CD4-positive, alpha-beta T cell treated with Interleukin-15 for 4 hours (primary cell): Measurements from ENCODE around the gene SUFU.
"Not testable (repeated sequence)": the region's sequence is repeated elsewhere in the genome, so short reads cannot be mapped to it uniquely, and the experiment has no call there.

ENCODE experiments used
- DNase-seq: peaks from one replicate; pipeline ENCODE4 v3.0.0-alpha.2; 2020; ENCODE audit warnings: low spot score

The SUFU gene

DNA sequence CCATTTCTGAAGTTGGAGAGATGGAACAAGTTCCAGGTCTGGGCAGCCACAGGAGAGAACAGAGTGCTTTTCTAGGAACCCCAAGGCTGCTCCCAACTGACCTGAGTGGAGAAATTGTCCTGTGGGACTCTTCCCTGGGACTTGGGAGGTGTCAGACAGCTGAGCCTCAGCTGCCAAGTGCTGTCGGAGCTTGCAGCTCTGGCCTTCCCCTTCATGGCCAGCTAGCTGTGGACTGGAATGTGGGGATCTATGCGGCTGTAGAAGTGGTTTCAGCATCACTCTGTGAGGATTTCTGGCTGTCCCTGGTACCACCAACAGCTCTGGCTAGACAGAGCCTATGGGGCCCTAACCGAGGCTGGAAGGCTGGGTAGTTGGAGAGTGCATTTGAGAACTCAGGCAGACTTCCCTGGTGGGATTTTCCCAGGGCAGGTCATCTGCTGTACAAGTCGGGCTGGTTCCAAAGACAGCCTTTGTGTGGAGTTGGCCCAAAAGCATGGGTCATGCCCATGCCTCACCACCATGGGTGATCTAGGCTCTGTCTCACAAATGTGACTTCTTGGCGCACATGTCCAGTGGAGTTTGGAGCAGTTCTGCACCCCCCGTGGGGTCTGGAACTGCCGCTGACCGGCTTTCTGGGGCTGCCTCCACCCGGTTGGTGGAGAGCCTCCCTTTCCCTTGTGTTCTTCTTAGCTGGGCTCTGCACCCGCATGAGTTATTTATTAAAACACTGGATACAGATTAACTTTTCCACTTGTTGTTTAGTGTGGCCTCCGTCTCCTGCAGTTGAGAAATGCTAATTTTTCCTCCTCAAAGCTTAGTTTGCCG is 10.9 kb downstream of the SUFU start:
- DNase-seq = no peak

DNA sequence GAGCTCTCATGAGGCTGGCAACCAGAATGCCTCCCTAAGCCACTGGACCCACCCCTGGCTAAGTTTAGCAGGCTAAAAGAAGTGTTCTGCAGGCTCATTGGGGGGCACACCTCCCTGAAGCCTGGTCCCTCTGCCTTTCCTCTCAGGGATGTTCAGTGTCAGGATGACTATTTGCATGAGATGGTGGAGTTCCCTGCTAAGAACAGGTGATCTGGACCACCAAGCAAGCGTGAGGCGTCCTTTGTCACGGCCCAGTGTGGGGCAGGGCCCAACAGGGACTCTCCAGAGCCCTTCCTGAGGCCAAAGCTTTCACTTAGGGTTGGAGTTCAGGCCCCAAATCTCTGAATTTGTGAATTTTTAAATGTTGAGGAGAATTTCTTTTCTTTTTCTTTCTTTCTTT is 12.0 kb downstream of the SUFU start:
- no peak for DNase-seq

DNA sequence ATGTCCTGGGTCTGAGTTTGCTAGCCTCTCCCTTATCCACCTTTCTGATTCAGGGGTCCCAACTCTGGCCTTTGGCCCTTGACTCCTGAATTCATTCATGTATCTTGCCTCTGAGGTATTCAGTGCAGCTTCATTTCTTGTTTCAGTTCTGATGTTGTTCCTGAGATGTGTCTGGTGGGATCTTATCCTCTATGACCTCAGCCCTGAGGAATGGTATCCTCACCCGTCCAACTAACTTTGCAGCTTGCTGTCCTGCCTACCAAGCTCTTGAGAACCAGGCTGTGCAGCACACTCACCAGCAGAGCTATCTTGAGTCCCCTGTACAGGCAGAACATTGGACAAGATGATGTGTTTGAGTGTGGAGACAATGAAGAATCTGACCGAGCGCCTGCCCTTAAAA is 13.8 kb downstream of the SUFU start:
- DNase-seq = no peak

DNA sequence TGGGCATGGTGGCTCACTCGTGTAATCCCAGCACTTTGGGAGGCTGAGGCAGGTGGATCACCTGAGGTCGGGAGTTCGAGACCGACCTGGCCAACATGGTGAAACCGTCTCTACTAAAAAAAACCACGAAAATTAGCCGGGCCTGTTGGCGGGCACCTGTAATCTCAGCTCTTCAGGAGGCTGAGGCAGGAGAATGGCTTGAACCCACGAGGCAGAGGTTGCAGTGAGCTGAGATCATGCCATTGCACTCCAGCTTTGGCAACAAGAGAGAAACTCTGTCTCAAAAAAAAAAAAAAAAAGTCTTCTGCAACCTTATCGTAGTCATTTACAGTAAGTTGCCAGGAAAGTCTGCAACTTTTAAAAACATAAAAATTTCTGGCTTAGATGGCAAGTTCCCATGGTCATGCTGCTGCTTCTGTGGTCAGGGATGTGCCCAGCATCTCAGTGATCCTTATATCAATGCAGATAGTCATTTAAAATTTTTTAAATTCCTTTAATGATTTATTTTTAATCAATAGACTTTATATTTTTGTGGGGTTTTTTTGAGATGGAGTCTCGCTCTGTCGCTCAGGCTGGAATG is 15.6 kb downstream of the SUFU start:
- no peak for DNase-seq

DNA sequence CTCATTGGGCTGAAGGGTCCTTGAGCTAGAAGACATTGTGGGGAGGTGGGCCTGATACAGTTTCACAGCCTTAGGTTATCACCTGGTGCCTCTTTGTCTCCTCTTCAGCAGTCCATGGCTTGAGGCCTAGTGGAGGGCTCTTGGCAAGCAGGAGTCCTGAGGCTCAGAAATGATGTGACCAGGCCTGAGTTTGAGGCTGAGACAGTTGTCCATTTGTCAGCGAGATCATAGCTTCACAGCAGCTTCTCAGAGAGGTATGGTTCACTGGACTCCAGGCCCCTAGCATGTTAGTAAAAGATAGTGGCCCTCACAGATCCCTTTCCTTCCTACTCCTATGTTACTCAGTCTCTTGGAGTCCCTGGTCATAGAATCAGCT is 19.1 kb downstream of the SUFU start:
- DNase-seq = no peak

DNA sequence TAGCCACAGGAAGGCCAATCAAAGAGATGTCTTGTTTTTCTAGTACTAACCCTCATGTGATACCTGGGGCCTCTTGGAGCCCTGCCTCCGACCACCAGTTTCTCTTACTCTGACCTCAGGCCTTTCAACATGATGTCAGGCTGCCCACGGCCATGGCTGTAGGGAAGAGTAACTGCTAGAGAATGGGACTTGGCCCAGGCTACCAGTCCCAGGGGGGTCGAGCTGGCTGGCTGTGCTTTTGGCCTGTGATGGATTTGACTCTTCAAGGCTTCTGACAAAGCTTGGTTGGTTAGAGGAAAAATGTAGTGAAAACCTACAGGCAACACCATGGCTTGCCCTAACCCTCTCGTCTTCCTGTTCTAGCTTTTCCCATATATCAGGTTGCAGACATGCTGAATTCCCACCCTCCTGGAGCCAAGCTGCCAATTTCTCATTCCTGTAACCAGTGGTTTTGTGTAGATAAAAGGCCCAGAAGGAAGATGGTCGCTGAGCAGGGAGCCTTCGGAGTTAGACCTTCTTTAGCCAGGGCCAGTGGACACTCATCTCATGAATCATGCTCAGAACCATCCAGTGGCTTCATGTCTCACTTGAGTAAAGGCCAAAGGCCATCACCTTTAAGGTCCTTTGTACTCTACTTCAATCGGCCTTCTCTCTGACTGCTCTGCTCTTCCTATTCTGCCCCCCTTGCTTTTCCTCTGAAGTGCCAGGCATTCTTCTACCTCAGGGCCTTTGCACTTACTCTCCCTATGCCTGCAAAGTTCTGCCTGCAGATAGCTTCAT is 19.7 kb downstream of the SUFU start:
- DNase-seq = no peak

DNA sequence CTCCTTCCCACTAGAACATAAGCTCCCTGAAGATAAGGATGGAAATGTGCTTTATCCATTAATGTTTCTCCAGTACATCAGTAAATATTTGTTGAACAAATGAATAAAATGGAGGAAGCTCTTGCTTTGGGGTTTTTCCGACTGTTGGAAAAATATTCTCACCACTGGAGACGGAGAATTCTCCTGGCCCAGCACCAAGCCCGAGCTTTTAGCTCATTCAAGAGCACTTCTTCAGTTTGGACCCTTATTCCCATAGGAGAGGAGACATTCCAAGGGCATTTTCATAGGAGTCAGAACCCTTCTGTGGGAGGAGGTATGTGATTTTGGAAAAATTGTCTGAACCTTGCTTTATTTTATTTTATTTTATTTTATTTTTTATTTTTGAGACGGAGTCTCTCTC is 21.0 kb downstream of the SUFU start:
- no peak for DNase-seq

DNA sequence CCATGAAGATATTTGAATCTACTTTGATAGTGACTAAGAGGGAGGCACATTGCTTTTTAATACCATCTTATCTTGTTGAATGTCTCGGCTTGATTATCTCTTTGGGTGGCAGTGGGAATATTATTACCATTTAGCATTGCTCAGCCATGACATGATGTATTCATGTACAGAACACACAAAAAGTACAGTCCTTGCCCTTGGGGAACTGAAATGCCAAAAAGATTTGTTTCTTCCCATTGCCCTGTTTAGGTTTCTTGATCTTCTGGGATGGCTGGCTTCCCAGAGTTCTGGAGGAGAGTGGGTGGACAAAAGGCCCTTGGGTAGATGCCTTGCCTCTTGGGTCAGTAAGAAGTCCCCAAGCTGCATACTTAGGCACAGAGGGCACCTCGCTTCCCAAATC is 23.8 kb downstream of the SUFU start:
- no peak for DNase-seq

DNA sequence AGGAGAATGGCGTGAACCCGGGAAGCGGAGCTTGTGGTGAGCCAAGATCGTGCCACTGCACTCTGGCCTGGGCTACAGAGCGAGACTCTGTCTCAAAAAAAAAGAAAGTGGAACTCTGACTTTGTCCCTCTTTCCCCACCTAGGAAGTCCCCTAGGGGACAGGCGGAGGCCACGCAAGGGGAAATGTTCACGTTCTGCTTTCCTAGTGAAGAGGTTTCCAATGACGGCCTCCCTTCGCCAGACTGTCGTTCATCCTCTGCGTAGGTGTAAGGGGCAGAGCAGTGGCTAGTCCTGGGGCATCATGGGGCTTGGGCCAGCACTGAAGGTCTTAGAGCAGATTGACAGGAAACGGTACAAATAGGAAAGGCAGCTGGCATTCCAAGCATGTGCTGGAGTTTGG is 30.6 kb downstream of the SUFU start:
- DNase-seq = no peak

DNA sequence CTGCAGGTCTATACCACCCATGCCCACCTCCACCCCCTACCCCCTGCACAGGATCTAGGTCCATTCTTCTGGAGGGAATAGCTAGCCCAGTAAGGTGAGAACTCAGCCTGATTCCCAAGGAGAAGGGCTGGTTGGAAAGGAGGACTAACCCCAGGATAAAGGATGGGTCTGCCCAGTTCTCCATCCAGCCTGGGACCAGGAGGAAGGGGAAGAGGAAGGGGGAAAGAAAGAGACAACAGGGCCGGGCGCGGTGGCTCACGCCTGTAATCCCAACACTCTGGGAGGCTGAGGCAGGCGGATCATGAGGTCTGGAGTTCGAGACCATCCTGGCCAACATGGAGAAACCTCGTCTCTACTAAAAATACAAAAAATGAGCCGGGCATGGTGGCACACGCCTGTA is 31.2 kb downstream of the SUFU start:
- not testable (repeated sequence) for DNase-seq

DNA sequence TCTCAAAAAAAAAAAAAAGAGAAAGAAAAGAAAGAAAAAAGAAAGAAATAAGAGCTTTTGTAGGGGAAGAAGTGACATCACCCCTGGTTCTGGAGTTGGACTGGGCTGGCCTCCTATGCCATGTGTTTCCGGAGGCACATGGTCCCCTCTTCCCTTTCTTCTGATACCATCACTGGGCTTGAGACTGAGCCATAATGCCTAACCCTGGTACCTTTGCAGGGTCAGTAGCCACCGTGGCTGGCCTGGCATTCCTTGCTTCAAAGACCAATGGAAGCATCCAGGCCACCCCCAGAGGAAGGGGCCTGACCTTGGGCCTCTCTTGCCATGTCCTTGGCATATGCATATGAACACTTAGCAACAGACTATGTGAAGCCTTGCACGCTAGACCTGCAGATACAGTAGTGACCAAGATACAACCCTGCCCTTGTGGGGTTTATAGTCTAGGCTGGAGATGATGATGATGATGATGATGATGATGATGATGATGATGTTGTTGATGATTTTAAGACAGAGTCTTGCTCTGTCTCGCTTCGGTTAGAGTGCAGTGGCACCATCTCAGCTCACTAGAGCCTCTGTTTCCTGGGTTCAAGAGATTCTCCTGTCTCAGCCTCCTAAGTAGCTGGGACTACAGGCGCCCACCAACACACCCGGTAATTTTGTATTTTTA is 31.8 kb downstream of the SUFU start:
- no peak for DNase-seq

DNA sequence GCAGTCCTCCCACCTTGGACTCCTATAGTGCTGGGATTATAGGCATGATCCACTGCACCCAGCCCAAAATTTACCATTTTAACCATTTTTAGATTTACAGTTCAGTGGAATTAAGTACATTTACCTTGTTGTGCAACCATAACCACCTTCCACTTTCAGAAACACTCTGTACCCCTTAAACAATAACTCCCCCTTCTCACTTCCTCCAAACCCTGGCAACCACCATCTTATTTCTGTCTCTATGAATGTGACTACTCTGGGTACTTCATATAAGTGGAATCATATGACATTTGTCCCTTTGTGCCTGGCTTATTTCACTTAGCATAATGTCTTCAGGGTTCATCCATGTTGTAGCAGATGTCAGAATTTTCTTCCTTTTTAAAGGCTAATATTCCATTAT is 33.6 kb downstream of the SUFU start:
- DNase-seq = no peak

DNA sequence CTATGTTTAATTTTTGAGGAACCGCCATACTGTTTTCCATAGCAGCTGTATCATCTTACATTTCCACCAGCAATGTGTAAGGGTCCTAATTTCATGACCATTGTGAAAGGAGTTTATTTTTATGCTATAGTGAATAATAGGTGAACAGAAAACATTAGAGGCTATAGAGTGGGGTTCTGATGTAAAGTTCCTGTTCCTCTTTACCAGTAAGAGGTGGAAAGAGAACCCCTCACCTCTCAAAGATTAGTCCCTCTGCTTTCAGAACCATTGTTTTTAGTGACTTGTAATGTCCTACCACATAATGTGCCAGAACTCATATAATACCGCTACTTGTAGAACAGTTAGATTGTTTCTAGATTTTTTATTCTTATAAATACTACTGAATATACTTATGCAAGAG is 34.2 kb downstream of the SUFU start:
- no peak for DNase-seq

DNA sequence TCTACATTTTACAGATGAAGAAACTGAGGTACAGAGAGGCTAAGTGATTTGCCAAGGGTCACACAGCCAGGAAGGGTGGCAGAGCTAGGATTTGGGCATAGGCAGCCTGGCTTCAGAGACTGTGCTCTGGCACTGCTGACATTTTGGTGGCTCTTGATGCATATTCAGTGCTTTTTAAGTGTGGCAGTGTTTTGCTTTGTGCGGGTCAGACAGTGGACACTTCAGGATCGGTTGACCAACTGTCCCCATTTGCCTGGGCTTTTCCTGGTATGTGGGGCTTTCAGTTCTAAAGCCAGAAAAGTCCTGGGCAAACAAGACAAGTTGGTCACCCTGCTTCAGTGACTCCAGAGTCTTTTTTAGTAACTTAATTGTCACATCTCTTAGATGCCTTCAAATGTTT is 35.0 kb downstream of the SUFU start:
- no peak for DNase-seq

DNA sequence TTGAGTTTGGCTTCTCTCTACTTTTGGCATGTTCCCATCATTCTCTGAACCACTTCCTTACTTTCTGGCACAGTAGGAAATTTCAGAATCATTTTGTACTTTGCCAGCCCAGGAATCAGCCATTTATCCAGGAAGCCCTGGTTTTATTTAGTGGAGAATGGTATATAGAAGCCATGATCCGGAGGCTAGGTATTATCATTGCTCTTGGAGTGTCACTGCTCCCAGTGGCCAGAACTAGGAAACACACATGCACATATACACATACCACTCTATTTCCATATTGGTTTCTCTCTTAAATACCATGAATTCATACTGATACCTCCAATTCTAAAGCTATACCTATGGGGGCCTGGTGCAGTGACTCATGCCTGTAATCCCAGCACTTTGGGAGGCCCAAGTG is 36.3 kb downstream of the SUFU start:
- DNase-seq = no peak

DNA sequence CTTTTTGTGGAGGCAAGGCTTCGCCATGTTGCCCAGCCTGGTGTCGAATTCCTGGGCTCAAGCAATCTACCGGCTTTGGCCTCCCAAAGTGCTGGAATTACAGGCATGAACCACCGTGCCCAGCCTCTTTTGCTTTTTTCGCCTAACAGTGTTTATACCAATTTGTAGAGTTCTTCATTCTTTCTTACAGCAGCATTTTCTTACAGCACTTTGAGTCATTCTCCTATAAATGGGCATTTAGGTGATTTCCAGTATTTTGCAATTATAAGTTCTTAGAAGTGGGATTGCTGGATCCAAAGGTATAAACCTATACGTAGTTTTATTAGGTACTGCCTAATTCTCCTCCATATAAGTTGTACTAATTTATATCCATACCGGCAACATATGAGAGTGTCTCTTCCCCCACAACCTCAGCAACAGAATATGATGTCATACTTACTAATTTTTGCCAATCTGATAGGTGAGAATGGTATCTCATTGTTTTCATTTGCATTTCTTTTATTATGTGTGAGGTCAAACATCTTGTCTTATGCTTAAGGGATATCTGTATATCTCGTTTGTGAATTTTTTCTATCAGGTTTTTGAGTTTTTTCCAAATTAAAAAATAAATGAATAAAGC is 39.1 kb downstream of the SUFU start:
- no peak for DNase-seq

DNA sequence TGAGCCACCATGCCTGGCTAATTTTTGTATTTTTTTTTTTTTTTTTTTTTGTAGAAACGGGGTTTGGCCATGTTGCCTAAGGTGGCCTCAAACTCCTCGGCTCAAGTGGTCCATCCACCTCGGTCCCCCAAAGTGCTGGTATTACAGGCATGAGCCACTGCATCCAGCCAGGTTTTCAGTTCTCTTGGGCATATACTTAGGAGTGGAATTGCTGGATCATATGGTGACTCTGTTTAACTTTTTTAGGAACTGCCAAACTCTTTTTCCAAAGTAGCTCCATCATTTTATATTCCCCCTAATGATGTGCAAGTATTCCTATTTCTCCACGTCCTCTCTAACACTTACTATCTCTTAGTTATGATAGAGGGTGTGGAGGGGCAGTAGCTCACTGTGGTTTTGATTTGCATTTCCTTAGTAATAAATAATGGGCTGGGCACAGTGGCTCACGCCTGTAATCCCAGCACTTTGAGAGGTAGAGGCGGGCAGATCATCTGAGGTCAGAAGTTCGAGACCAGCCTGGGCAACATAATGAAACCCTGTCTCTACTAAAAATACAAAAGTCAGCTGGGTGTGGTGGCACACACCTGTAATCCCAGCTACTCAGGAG is 41.6 kb downstream of the SUFU start:
- no peak for DNase-seq

DNA sequence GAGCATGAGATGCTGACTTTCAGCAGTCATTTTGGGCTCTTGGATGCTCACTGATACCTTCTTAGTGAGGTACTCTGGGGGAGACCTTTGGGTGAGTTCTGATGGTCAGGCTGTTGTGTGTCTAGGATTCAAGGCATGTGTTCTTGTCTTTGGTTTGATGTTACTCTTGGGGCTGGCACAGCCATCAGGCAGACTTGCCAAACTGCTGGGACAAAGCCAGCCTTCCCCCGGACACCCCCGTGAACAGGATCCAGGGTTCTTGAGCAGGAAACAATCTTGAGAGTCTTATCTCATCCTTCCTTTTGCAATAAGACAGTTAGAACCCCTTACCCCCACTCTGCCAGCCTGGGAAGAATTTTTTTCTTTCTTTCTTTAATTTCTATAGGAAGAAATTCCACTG is 42.2 kb downstream of the SUFU start:
- DNase-seq = no peak

DNA sequence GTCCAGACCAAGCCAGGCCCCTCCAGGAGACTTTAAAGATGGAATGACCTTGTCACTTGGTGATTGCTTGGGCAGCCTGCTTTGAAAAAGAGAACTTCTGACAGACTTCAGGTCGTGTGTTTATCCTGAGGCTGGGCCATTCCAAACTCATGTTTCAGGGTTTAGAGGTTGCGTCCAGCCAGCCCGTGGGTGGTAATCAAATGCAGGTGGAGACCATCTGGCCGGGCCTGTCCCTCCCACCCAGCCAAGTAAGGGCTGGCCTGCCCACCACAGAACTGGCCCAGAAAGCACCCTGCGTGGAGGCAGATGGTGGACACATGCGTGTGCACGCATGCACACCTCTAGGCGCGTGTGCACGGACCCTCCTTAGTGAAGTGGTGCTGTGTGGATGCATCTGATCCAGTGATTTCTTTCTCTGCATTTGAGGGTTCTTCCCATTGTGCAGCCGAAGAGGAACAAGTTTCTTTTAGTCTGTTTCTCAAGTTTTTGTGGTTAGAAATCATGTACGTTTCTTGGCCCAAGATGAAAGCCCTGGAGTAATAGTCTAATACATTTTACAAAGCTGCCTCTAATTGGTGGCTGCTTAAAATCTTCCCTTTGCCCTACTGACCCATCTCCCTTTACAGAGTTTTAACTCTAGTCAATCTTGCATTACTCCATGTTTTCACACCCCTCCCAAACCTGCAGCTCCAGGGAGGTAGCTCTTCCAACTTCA is 43.0 kb downstream of the SUFU start:
- no peak for DNase-seq

DNA sequence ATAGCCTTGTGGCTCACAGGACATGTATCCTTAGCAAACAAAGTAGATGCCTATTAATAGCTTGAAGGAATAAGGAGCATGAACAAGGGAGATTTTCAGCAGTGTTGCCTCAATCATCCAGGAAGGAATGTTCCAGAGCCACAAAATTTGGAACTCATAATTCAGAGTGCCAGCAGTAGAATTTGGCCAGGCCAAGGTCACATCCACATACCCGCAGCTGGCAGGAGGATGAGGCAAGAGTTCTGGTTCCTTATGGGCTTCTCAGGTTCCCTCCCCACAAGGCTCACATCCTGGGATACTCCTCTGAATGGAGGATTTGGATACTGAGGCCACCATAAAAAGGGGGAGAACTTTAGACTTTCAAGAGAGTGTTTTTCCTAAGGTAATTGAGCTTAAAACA is 45.8 kb downstream of the SUFU start:
- DNase-seq = no peak

DNA sequence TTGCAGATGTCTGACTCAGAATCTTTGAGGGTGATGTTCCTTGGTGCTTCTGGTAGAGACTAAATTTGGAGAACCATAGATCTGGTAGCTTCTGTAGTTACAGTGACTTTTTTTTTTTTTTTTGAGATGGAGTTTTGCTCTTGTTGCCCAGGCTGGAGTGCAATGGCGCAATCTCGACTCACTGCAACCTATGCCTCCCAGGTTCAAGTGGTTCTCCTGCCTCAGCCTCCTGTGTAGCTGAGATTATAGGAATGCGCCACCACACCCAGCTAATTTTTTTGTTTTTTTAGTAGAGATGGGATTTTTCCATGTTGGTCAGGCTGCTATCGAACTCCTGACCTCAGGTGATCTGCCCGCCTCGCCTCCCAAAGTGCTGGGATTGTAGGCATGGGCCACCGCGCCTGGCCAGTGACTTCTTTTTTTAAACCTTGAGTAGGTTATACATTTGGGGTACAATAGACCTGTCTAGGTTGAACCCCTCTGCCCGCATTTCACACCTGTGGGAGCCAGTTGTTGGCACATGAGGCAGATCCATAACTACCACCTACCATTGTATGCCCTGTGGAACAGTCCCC is 47.0 kb downstream of the SUFU start:
- no peak for DNase-seq
